OCI-LY3 (cell line): ENCODE results near the gene SELENOM.
A peak's percentile ranks its signal among the peaks of the same experiment; 100 is the strongest.
"Not testable (repeated sequence)": the region's sequence is repeated elsewhere in the genome, so short reads cannot be mapped to it uniquely, and the experiment has no call there.

Experiments used
- H2AFZ ChIP-seq: fragments of 200-600, 300-600 bp; shearing (Covaris generic); 2 replicates; pipeline ENCODE4 v1.6.0; 2014; ENCODE audit warnings: antibody characterized with exemption, low read depth, low read length
- H3K27ac ChIP-seq: fragments of 200-600, 300-600 bp; sonication (generic); 2 replicates; pipeline ENCODE4 v1.5.1; 2014; ENCODE audit warnings: mild to moderate bottlenecking, low read length, moderate library complexity, mixed read lengths
- H3K27me3 ChIP-seq: fragments of 200-600, 300-600 bp; sonication (generic); 2 replicates; pipeline ENCODE4 v1.6.1; 2014; ENCODE audit warnings: low read depth, low read length, mixed read lengths
- H3K36me3 ChIP-seq: fragments of 200-600, 300-600 bp; sonication (generic); replicated peaks from 2 replicates; pipeline ENCODE3; 2014; ENCODE audit warnings: low read depth, low read length, mixed read lengths
- H3K4me1 ChIP-seq: fragments of 300-600, 200-600 bp; sonication (generic); 2 replicates; pipeline ENCODE4 v1.6.1; 2014; ENCODE audit warnings: low read length, mixed read lengths
- H3K4me2 ChIP-seq: fragments of 200-600, 300-600 bp; sonication (generic); 2 replicates; pipeline ENCODE4 v1.6.1; 2014; ENCODE audit warnings: low read length, mixed read lengths
- H3K4me3 ChIP-seq: fragments of 300-600, 200-600 bp; sonication (generic); 2 replicates; pipeline ENCODE4 v1.5.1; 2014; ENCODE audit warnings: antibody characterized with exemption, mild to moderate bottlenecking, low read length, moderate library complexity
- H3K79me2 ChIP-seq: fragments of 300-600, 200-600 bp; shearing (Covaris generic); 2 replicates; pipeline ENCODE4 v1.6.1; 2014; ENCODE audit warnings: mild to moderate bottlenecking, low read length, mixed read lengths
- H3K9ac ChIP-seq: fragments of 300-600, 200-600 bp; shearing (Covaris generic); 2 replicates; pipeline ENCODE4 v1.6.0; 2014; ENCODE audit warnings: mild to moderate bottlenecking, low read length, moderate library complexity
- H3K9me3 ChIP-seq: fragments of 200-600, 300-600 bp; shearing (Covaris generic); 2 replicates; pipeline ENCODE4 v1.6.1; 2014; ENCODE audit warnings: low read length, mixed read lengths; ENCODE audit not compliant: insufficient read depth
- H4K20me1 ChIP-seq: fragments of 200-600, 300-600 bp; sonication (generic); 2 replicates; pipeline ENCODE4 v1.6.1; 2016; ENCODE audit warnings: low read length, mixed read lengths; ENCODE audit not compliant: insufficient read depth
- CTCF ChIP-seq: fragments of 200-600, 300-600 bp; sonication (generic); IDR thresholded peaks from 2 replicates; pipeline ENCODE4 v1.5.1; 2014; ENCODE audit warnings: antibody characterized with exemption, low read length, low read depth
- EZH2phosphoT487 ChIP-seq: fragments of 200-600 bp; shearing (Covaris generic); IDR thresholded peaks from 2 replicates; pipeline ENCODE4 v1.6.1; 2018; ENCODE audit warnings: antibody characterized with exemption, mixed run types, low read depth

The SELENOM gene

GRCh38 chr22:31064369-31064768 lies 43.0 kb downstream of the SELENOM start:
- Histone ChIP-seq H3K4me2 (peak overlapping the region; percentile 76), H3K79me2 (peaks cover 17% of the 10 kb centered on the region), H3K4me3 (peak overlapping the region; percentile 78), H3K9ac (peak overlapping the region; percentile 65), H4K20me1 (no peaks in the 10 kb centered on the region), H2AFZ (peak overlapping the region; percentile 96), H3K27me3 (no peaks in the 10 kb centered on the region), H3K36me3 (no peaks in the 10 kb centered on the region), H3K4me1 (peaks cover 17% of the 10 kb centered on the region), H3K27ac (peak overlapping the region; percentile 72), H3K9me3 (no peaks in the 10 kb centered on the region)
- TF ChIP-seq EZH2phosphoT487 (no peak), CTCF (no peak)

- TF ChIP-seq EZH2phosphoT487 (no peak), CTCF (no peak)
- H3K27me3 ChIP-seq = no peaks in the 10 kb centered on the region
- peak overlapping the region; percentile 76 for H3K4me2 ChIP-seq
- peaks cover 17% of the 10 kb centered on the region for H3K4me1 ChIP-seq
- no peak overlapping the region for H3K9ac ChIP-seq
- H4K20me1 ChIP-seq = no peaks in the 10 kb centered on the region
- H2AFZ ChIP-seq = peak overlapping the region; percentile 96
- no peaks in the 10 kb centered on the region for H3K36me3 ChIP-seq
- peaks cover 17% of the 10 kb centered on the region for H3K79me2 ChIP-seq
- no peaks in the 10 kb centered on the region for H3K9me3 ChIP-seq
- peak overlapping the region; percentile 72; the same call in 1 of the 2 replicates for H3K27ac ChIP-seq
- H3K4me3 ChIP-seq = no peak overlapping the region
These were observed 44.7 kb downstream of the SELENOM start for GRCh38 chr22:31062566-31063230.

GRCh38 chr22:31059663-31060062 lies 47.7 kb downstream of the SELENOM start:
- H3K9ac ChIP-seq, H3K27me3 ChIP-seq, H3K79me2 ChIP-seq, H2AFZ ChIP-seq, H3K4me2 ChIP-seq, H3K27ac ChIP-seq, H3K36me3 ChIP-seq, H4K20me1 ChIP-seq, H3K4me3 ChIP-seq, H3K9me3 ChIP-seq: not testable (repeated sequence)
- H3K4me1 ChIP-seq = peaks cover 11% of the 10 kb centered on the region

- Histone ChIP-seq H3K4me2 (no peak overlapping the region), H3K27me3 (no peaks in the 10 kb centered on the region), H3K4me3 (no peak overlapping the region), H2AFZ (no peak overlapping the region), H3K27ac (no peak overlapping the region), H3K4me1 (no peaks in the 10 kb centered on the region), H3K79me2 (no peaks in the 10 kb centered on the region), H3K9ac (no peak overlapping the region), H4K20me1 (no peaks in the 10 kb centered on the region), H3K9me3 (no peaks in the 10 kb centered on the region), H3K36me3 (no peaks in the 10 kb centered on the region)
- TF ChIP-seq CTCF (no peak), EZH2phosphoT487 (no peak)
These were observed 50.3 kb downstream of the SELENOM start for GRCh38 chr22:31056986-31057599.
